Thoracic aorta (tissue), 2 donors: ENCODE measurements around the gene SLC35F1. TPM values are rescaled to one million over a fixed set of nuclear protein-coding genes. Genes with fewer than 3 reads are reported as not detected.

Experiments used
- ATAC-seq: fragments of 150-250 bp; one replicate; pipeline ENCODE4 v1.8.0; 2017; ENCODE audit warnings: low read depth; ENCODE audit not compliant: insufficient number of reproducible peaks, low FRiP score
- DNase-seq: peaks from one replicate; pipeline ENCODE4 v3.0.0-alpha.2; 2020; ENCODE audit warnings: low spot score
- H3K27ac ChIP-seq, 2 donors: fragments of 200-600 bp; sonication (generic); 1 replicate in 1 of 2; 2 replicates in 1 of 2; pipeline ENCODE4 v1.5.1; 2016; ENCODE audit warnings: mild to moderate bottlenecking in 2 of 2, moderate library complexity in 2 of 2
- H3K27me3 ChIP-seq: fragments of 200-600 bp; sonication (generic); replicated peaks from 2 replicates; pipeline ENCODE4 v1.6.0; 2016; ENCODE audit warnings: mild to moderate bottlenecking; ENCODE audit not compliant: insufficient read depth
- H3K36me3 ChIP-seq: fragments of 200-600 bp; sonication (generic); one replicate; pipeline ENCODE4 v1.5.1; 2016
- H3K4me1 ChIP-seq, 2 donors: fragments of 200-600 bp; sonication (generic); 1 replicate in 1 of 2; 2 replicates in 1 of 2; pipeline versions ENCODE4 v1.5.1 to v1.6.0; 2016; ENCODE audit warnings: low read depth in 2 of 2, mild to moderate bottlenecking in 1 of 2; ENCODE audit not compliant: control insufficient read depth in 1 of 2
- H3K4me3 ChIP-seq: fragments of 200-600 bp; sonication (generic); 2 replicates; pipeline ENCODE4 v1.5.1; 2016; ENCODE audit warnings: mild to moderate bottlenecking
- H3K9me3 ChIP-seq: fragments of 200-600 bp; sonication (generic); 2 replicates; pipeline ENCODE4 v1.5.1; 2016
- total RNA-seq, 2 donors: library from RNA; depleted of rRNA; stranded (reverse); fragments of >200 nt; gene quantifications; one replicate each; pipeline versions ENCODE4 v1.1.0 to v1.2.3, GENCODE V29; 2016
- TF ChIP-seq, protein P1 (sequence below): fragments of 200-600 bp; sonication (generic); IDR thresholded peaks from one replicate; pipeline ENCODE4 v1.5.1; 2019; ENCODE audit warnings: antibody characterized with exemption

The SLC35F1 gene
- total RNA-seq, 2 donors from 2014 or later = 0.81 to 3.0 TPM

DNA sequence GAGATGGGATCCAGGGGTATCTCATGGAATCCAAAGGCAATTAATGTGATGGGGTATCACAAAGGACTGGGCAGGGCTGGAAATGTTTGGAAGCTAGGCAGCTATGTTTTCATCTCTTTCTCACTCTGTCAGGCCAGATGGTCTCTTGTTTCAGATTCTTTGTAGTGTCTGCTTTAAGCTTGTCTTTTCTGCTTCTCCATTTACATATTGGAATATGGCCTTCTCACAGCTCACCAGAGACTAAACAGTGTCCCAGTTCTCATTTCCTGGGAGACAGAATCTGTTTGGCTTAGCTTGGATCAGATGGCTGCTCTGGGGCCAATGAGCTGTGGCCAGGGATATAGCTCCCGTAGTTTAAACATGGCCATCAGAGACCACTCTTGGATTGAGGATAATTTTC lies 78.9 kb downstream of the SLC35F1 start:
- no peak overlapping the region for H3K27ac ChIP-seq
- no peaks in the 10 kb centered on the region for H3K4me1 ChIP-seq
- no peaks in the 10 kb centered on the region for H3K36me3 ChIP-seq
- no peak overlapping the region for H3K4me3 ChIP-seq
- no peaks in the 10 kb centered on the region for H3K9me3 ChIP-seq
- TF ChIP-seq, protein P1, sequence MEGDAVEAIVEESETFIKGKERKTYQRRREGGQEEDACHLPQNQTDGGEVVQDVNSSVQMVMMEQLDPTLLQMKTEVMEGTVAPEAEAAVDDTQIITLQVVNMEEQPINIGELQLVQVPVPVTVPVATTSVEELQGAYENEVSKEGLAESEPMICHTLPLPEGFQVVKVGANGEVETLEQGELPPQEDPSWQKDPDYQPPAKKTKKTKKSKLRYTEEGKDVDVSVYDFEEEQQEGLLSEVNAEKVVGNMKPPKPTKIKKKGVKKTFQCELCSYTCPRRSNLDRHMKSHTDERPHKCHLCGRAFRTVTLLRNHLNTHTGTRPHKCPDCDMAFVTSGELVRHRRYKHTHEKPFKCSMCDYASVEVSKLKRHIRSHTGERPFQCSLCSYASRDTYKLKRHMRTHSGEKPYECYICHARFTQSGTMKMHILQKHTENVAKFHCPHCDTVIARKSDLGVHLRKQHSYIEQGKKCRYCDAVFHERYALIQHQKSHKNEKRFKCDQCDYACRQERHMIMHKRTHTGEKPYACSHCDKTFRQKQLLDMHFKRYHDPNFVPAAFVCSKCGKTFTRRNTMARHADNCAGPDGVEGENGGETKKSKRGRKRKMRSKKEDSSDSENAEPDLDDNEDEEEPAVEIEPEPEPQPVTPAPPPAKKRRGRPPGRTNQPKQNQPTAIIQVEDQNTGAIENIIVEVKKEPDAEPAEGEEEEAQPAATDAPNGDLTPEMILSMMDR = no peak
- ATAC-seq = no peak
- H3K27me3 ChIP-seq = no peaks in the 10 kb centered on the region
- DNase-seq = no peak

DNA sequence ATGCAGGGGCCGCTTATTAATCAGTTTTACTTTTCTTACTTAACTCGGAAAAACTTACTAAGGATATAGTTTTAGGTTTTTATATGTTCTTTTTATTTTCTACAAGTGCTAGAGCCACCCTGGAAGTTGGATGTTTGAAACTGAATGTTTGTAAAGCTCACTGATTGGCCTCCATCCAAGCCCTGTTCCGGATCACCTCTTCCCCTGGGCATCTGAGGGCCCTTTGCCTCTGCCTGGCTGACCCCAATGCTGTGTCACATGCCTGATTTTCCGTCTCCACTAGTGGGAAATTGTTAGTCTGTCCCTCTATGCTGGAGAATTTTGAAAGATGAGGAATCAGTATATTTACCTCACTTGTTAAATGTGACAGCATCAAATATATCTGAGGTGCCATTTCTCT lies 79.3 kb downstream of the SLC35F1 start:
- DNase-seq = no peak
- no peak for ATAC-seq
- H3K9me3 ChIP-seq = no peaks in the 10 kb centered on the region

DNA sequence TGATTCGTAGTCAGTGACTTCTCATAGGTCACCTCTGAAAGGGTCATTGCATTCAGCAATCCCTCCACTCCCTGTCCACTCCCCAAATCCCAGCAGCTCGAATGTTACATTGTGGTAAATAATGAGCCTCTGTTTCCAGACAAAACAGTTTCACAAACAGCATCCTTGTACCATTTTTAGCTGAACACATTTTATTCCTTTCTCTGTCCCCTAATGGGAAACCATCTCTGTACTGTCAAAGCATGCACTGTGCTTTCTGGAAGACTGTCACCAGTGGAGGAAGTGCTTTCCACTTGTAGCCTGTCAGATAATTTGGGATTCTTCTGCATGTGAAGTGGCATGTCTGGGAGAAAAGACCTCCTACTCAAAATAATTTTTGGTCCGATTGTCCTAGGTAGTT lies 82.0 kb downstream of the SLC35F1 start:
- TF ChIP-seq, protein P1 = no peak
- ATAC-seq (no peak), DNase-seq (no peak)
- Histone ChIP-seq H3K4me1 (no peaks in the 10 kb centered on the region), H3K9me3 (no peaks in the 10 kb centered on the region), H3K27me3 (no peaks in the 10 kb centered on the region), H3K36me3 (no peaks in the 10 kb centered on the region), H3K27ac (no peak overlapping the region), H3K4me3 (no peak overlapping the region)

More for the DNA sequence above, 79.3 kb downstream of the SLC35F1 start:
- Histone ChIP-seq H3K27me3 (no peaks in the 10 kb centered on the region), H3K27ac (no peak overlapping the region), H3K4me1 (no peaks in the 10 kb centered on the region), H3K4me3 (no peak overlapping the region), H3K36me3 (no peaks in the 10 kb centered on the region)
- TF ChIP-seq, protein P1 = no peak

DNA sequence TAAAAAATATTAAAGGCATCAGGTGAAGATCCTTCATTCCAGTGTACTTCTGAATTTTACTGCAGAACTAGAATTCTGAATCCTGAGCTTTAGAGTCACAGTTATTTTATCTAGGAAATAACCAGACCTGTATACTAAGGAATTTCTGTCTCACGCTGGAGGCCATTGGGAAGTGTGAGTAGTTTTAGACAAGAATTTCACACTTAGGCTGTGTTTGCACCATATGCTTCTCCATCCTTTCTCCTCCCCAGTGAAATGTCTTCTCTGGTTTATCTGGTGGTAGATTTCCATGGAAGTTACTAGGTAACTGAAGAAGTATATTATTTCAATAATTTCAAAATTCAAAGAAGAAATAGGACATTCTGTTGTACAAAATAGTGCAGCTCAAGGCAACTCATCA lies 83.1 kb downstream of the SLC35F1 start:
- no peaks in the 10 kb centered on the region for H3K4me1 ChIP-seq
- H3K27me3 ChIP-seq = no peaks in the 10 kb centered on the region
- TF ChIP-seq, protein P1 = no peak
- no peak overlapping the region for H3K27ac ChIP-seq
- H3K4me3 ChIP-seq = no peak overlapping the region
- no peaks in the 10 kb centered on the region for H3K9me3 ChIP-seq
- no peak for DNase-seq
- ATAC-seq = no peak
- H3K36me3 ChIP-seq = no peaks in the 10 kb centered on the region

DNA sequence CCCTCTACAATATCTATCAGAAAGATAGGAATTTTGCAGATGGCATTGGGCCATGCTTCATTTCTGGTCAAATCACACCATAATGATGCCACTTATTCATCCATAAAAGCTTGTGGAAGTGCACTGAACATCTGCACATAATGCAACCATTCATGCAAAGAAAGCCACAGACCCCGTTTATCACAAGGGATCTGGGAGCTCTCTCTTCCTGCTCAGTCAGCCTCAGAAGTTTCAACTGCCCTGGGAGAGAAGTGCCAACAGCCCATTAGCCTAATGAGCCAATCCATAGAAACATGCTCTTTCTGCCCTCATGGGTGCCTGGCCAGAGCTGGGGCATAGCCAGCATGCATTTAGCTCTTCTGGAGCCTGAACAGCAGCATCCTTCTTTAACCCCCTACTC lies 85.8 kb downstream of the SLC35F1 start:
- Histone ChIP-seq H3K36me3 (no peaks in the 10 kb centered on the region), H3K27me3 (no peaks in the 10 kb centered on the region), H3K9me3 (no peaks in the 10 kb centered on the region), H3K27ac (no peak overlapping the region), H3K4me1 (no peaks in the 10 kb centered on the region), H3K4me3 (no peak overlapping the region)
- no peak for ATAC-seq
- DNase-seq = no peak
- TF ChIP-seq, protein P1 = no peak
